Loucy (cell line): ENCODE data around the gene CDC73.

Experiments
- H2AFZ ChIP-seq: fragments of 200-600 bp; sonication (generic); 2 replicates; pipeline ENCODE4 v1.6.0; 2016; ENCODE audit warnings: antibody characterized with exemption, mild to moderate bottlenecking, low read length, moderate library complexity
- H3F3A ChIP-seq: fragments of 200-600 bp; 2 replicates; pipeline ENCODE4 v1.6.0; 2016; ENCODE audit warnings: antibody characterized with exemption, low read depth, mild to moderate bottlenecking
- H3K27me3 ChIP-seq: fragments of 200-600 bp; sonication (generic); 2 replicates; pipeline ENCODE4 v1.6.1; 2014; ENCODE audit warnings: low read length, mild to moderate bottlenecking; ENCODE audit not compliant: insufficient read depth, poor library complexity, severe bottlenecking
- H3K36me3 ChIP-seq: fragments of 200-600 bp; sonication (generic); 2 replicates; pipeline ENCODE4 v1.6.1; 2016; ENCODE audit warnings: low read length; ENCODE audit not compliant: insufficient read depth
- H3K4me1 ChIP-seq: fragments of 200-600 bp; sonication (generic); 2 replicates; pipeline ENCODE4 v1.5.1; 2014; ENCODE audit warnings: low read length, mild to moderate bottlenecking; ENCODE audit not compliant: insufficient read depth, poor library complexity, severe bottlenecking
- H3K4me2 ChIP-seq: fragments of 200-600 bp; sonication (generic); 2 replicates; pipeline ENCODE4 v1.6.0; 2014; ENCODE audit warnings: antibody characterized with exemption, low read length, low read depth, mild to moderate bottlenecking; ENCODE audit not compliant: poor library complexity, severe bottlenecking
- H3K4me3 ChIP-seq: fragments of 200-600 bp; sonication (generic); 2 replicates; pipeline ENCODE4 v1.5.1; 2014; ENCODE audit warnings: low read length, mild to moderate bottlenecking, mixed read lengths; ENCODE audit not compliant: poor library complexity, severe bottlenecking
- H3K79me2 ChIP-seq: fragments of 200-600 bp; sonication (generic); 2 replicates; pipeline ENCODE4 v1.6.1; 2014; ENCODE audit warnings: low read length; ENCODE audit not compliant: insufficient read depth
- H3K9ac ChIP-seq: fragments of 200-600 bp; sonication (generic); 2 replicates; pipeline ENCODE4 v1.6.0; 2014; ENCODE audit warnings: mild to moderate bottlenecking, low read depth, low read length, moderate library complexity; ENCODE audit not compliant: poor library complexity, severe bottlenecking
- H3K9me2 ChIP-seq: fragments of 200-600 bp; sonication (generic); replicated peaks from 2 replicates; pipeline ENCODE4 v1.6.1; 2016; ENCODE audit warnings: low read depth, low read length, mixed read lengths
- H3K9me3 ChIP-seq: fragments of 200-600 bp; sonication (generic); 2 replicates; pipeline ENCODE4 v1.6.1; 2014; ENCODE audit warnings: mild to moderate bottlenecking, antibody characterized with exemption, low read length, low read depth; ENCODE audit not compliant: insufficient read depth
- H4K20me1 ChIP-seq: fragments of 200-600 bp; sonication (generic); 2 replicates; pipeline ENCODE4 v1.6.0; 2014; ENCODE audit warnings: antibody characterized with exemption, low read length, mild to moderate bottlenecking; ENCODE audit not compliant: insufficient read depth, poor library complexity, severe bottlenecking
- EZH2phosphoT487 ChIP-seq: fragments of 200-600 bp; IDR thresholded peaks from 2 replicates; pipeline ENCODE4 v1.6.1; 2018; ENCODE audit warnings: antibody characterized with exemption, mild to moderate bottlenecking, moderate library complexity, borderline replicate concordance
- TF ChIP-seq, protein P1 (sequence below): fragments of 200-600 bp; sonication (generic); conservative IDR thresholded peaks from 2 replicates; pipeline ENCODE4 v1.5.1; 2014; ENCODE audit warnings: mild to moderate bottlenecking, antibody characterized with exemption, low read length

Gene CDC73

DNA sequence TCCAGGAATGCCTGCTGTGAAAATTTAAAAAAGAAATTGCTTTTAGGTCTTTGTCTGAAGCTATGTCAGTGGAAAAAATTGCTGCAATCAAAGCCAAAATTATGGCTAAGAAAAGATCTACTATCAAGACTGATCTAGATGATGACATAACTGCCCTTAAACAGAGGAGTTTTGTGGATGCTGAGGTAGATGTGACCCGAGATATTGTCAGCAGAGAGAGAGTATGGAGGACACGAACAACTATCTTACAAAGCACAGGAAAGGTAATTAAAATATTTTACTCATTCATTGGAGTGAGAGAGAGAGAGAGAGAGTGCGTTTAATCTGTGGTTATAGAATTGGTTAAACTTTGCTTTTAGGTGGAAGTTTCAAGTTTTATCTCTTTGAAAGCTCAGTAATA lies 20.0 kb downstream of the CDC73 start:
- H3K79me2 ChIP-seq, result peaks cover 32% of the 10 kb centered on the region
- H3K36me3 ChIP-seq, result peaks cover 91% of the 10 kb centered on the region
- no peaks in the 10 kb centered on the region for H3F3A ChIP-seq
- no peaks in the 10 kb centered on the region for H3K27me3 ChIP-seq
- H3K9me2 ChIP-seq, result no peaks in the 10 kb centered on the region
- no peaks in the 10 kb centered on the region for H3K4me1 ChIP-seq
- no peak overlapping the region for H3K9ac ChIP-seq
- no peaks in the 10 kb centered on the region for H3K9me3 ChIP-seq
- H2AFZ ChIP-seq, result no peak overlapping the region
- TF ChIP-seq, protein P1, sequence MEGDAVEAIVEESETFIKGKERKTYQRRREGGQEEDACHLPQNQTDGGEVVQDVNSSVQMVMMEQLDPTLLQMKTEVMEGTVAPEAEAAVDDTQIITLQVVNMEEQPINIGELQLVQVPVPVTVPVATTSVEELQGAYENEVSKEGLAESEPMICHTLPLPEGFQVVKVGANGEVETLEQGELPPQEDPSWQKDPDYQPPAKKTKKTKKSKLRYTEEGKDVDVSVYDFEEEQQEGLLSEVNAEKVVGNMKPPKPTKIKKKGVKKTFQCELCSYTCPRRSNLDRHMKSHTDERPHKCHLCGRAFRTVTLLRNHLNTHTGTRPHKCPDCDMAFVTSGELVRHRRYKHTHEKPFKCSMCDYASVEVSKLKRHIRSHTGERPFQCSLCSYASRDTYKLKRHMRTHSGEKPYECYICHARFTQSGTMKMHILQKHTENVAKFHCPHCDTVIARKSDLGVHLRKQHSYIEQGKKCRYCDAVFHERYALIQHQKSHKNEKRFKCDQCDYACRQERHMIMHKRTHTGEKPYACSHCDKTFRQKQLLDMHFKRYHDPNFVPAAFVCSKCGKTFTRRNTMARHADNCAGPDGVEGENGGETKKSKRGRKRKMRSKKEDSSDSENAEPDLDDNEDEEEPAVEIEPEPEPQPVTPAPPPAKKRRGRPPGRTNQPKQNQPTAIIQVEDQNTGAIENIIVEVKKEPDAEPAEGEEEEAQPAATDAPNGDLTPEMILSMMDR, result no peak
- TF ChIP-seq EZH2phosphoT487, result no peak
- peaks cover 39% of the 10 kb centered on the region for H4K20me1 ChIP-seq
- H3K4me2 ChIP-seq, result peak overlapping the region; percentile 7
- no peak overlapping the region for H3K4me3 ChIP-seq

- Histone ChIP-seq H3K9me3 (no peaks in the 10 kb centered on the region), H3K4me3 (no peak overlapping the region), H3K4me2 (no peak overlapping the region), H3K27me3 (no peaks in the 10 kb centered on the region), H3K79me2 (peaks cover 31% of the 10 kb centered on the region; the same call in 1 of the 2 replicates), H3K36me3 (peaks cover 90% of the 10 kb centered on the region), H3K4me1 (no peaks in the 10 kb centered on the region), H2AFZ (no peak overlapping the region), H4K20me1 (peaks cover 37% of the 10 kb centered on the region), H3F3A (no peaks in the 10 kb centered on the region), H3K9me2 (no peaks in the 10 kb centered on the region), H3K9ac (no peak overlapping the region)
- TF ChIP-seq, protein P1, result no peak
- TF ChIP-seq EZH2phosphoT487, result no peak
These were observed 20.6 kb downstream of the CDC73 start for GRCh38 chr1:193142409-193142808.

DNA sequence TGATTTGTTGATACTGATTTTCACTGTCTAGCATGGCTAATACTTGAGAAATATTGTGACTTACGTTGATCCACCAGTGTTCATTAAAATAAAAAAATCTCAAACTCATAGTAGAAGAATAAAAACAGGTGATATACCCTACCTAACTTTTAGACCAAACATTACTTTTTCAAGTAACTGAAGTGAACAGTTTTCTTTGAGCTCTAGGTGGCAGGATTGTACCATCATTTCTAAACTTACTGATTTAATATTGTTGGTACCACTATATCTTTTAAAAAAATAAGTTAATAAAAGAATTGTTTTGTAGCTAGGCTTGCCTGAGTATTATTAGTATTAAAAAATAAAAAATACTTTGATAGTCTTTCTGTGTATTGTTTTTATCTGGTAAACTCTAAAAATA lies 21.5 kb downstream of the CDC73 start:
- no peaks in the 10 kb centered on the region for H3F3A ChIP-seq
- peaks cover 37% of the 10 kb centered on the region for H4K20me1 ChIP-seq
- H3K4me3 ChIP-seq, result no peak overlapping the region
- no peaks in the 10 kb centered on the region for H3K27me3 ChIP-seq
- no peaks in the 10 kb centered on the region for H3K9me3 ChIP-seq
- no peaks in the 10 kb centered on the region for H3K4me1 ChIP-seq
- no peaks in the 10 kb centered on the region for H3K9me2 ChIP-seq
- TF ChIP-seq, protein P1, result peak; percentile 49
- no peak for TF ChIP-seq EZH2phosphoT487
- H3K36me3 ChIP-seq, result peaks cover 89% of the 10 kb centered on the region
- H3K4me2 ChIP-seq, result no peak overlapping the region
- H3K79me2 ChIP-seq, result peaks cover 31% of the 10 kb centered on the region; the same call in 1 of the 2 replicates
- no peak overlapping the region for H2AFZ ChIP-seq
- H3K9ac ChIP-seq, result no peak overlapping the region
